HG03103 (cell line): Measurements from ENCODE around the gene HORMAD2.
"Not testable (repeated sequence)": the region's sequence is repeated elsewhere in the genome, so short reads cannot be mapped to it uniquely, and the experiment has no call there.

Experiments
- ATAC-seq: cut with Tn5 transposase; IDR thresholded peaks from one replicate; pipeline ENCODE4 v1.9.1; 2021; ENCODE audit warnings: low read depth; ENCODE audit not compliant: unreplicated experiment

HORMAD2 gene

DNA sequence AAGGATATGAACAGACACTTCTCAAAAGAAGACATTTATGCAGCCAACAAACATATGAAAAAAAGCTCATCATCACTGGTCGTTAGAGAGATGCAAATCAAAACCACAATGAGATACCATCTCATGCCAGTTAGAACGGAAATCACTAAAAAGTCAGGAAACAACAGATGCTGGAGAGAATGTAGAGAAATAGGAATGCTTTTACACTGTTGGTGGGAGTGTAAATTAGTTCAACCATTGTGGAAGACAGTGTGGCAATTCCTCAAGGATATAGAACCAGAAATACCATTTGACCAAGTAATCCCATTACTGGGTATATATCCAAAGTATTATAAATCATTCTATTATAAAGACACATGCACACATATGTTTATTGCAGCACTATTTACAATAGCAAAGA lies 20.5 kb downstream of the HORMAD2 start:
- ATAC-seq = not testable (repeated sequence)

DNA sequence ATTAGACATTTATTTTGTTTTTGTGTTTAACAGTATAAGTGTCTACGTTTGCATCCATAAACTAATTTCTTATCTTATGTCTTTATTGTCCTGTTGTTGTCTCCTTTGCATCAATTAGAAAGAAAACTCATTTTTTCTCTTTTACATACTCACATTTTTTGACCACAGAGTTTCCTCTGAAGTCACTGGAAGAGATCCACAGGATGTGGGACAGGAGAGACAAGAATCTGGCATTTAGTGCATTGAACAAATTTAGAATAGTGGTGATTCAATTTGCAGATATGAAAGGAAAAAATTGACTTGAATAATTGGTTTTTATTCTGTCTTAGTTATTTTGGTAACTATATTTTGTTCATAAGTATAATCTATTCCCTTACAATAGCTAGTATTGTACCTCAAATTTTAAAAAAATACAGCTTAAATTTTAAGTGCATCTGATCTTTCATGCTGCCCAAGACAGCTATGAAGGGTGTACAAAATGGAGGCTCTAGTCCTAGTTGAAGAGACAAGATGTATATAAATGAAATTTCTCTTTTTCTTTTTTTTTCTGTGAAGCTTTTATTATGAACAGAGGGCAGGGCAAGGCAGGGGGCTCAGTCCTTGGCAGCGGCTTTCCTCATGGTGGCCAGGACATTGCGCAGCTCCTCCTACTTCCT lies 24.4 kb downstream of the HORMAD2 start:
- ATAC-seq = no peak

DNA sequence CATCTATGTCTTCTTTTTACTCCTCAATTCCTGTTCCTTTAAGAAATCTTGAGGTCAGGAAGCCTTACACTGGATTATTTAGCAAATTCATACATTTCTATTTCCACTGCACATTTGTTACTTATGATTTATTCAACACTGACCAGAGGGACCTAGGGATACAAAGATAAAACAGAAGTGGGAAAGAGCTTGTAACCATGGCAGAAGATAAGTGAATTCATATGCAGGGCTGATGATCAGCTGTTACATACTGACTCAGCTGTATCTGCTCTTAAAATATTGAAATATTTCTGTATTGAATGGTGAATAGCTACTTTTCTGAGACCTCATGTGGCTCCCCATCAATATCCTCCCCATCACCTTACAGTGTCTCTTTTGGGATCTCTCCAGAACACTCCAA lies 25.2 kb downstream of the HORMAD2 start:
- no peak for ATAC-seq

DNA sequence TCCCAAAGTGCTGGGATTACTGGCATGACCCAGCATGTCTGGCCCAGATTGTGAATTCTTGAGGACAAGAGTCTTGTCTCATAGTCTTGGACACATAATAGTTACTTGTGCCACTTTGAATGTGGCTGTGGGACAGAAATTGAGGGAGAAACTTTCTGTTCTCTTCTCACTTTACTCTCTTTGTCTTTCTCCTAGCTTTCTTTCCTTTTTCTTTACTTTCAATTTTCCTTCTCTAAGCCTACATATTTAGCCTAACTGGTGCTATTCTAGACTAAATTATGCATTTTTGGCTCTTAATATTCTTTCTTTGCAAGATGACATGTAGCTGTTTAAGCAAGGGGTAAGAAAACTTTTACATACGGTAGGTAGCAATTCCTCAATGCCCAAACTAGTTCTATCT lies 33.2 kb downstream of the HORMAD2 start:
- no peak for ATAC-seq

DNA sequence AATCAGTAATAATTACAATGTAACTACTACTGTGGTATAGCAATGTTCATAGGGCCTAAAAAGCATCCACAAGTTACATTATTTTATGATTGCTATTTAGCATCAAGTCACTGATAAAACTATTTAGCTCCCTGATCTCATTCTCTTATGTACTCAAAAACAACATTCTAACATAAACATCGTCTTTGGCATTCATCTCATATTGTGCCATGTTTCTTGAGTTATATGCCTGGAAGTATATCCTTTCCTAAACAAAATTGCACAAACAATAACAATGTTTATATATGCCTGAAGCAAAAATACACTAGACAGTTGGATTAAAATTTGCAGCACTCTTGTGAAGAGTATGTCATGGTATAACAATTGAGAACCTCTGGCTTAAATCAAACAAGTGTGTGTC lies 34.1 kb downstream of the HORMAD2 start:
- ATAC-seq = no peak

DNA sequence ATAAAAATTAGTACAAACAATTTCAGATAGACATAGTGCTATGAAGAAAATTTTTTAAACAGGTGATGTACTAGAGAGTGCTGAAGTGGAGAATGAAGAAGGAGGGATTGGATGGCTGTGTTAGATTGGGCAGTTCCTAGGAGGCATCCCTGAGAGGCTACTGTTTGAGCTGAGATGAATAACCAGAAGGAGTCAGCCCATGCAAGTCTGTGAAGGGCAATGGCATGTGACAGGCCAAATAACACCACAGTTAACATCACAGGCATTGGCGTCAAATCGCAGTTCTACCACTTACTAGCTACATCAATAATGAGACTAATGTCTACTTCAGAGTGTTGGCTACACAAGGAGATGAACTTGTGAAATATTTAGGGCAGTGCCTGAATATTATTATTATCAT lies 35.4 kb downstream of the HORMAD2 start:
- no peak for ATAC-seq

- ATAC-seq = no peak
Measured at GRCh38 chr22:30116362-30117117, 36.3 kb downstream of the HORMAD2 start.

DNA sequence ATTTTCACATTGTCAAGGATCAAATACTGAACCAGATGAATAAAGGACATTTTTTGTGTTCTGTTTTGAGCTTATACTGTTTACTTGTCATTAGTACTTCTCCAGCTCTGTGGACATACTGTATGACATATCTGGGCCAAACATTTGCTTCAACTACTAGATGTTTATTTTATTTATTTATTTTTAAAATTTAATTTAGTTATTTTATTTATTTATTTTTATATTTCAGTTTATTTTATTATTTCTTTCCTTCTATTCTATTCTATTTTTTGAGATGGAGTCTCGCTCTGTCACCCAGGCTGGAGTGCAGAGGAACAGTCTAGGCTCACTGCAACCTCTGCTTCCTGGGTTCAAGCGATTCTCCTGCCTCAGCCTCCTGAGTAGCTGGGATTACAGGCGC lies 37.0 kb downstream of the HORMAD2 start:
- no peak for ATAC-seq

DNA sequence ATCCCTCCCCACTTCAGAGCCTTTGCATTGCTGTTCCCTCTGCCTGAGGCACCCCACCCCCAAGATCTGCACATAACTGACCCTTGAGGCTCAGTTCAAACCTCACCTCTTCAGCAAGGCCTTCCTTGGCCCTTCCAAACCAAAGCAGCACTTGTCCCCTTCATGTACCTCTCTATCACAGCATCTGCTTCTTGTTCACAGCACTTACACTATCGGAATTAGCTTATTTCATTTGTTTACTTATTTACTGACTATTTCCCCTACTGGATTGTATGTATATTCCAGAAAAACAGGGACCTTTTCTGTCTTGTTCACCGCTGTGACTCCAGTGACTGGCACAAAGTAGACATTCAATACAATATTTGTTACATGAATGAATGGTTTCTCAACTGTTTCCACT lies 38.0 kb downstream of the HORMAD2 start:
- ATAC-seq = no peak

DNA sequence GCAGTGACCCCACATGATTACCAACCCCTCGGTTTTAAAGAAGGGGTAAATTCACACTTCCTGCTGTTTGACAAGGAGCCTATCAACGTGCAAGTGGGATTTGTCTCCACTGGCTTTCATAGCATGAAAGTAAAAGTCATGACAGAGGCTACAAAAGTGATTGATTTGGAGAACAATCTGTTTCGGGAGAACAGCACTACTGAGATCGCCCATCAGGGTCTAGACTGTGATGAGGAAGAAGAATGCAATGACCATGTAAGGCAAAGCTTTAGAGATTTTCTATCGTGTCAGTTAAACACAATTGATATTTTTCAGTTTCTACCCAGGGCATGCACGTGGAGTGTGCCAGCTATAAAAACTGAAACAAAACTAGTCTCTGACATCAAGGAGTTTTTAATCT lies 41.7 kb downstream of the HORMAD2 start:
- ATAC-seq = no peak

DNA sequence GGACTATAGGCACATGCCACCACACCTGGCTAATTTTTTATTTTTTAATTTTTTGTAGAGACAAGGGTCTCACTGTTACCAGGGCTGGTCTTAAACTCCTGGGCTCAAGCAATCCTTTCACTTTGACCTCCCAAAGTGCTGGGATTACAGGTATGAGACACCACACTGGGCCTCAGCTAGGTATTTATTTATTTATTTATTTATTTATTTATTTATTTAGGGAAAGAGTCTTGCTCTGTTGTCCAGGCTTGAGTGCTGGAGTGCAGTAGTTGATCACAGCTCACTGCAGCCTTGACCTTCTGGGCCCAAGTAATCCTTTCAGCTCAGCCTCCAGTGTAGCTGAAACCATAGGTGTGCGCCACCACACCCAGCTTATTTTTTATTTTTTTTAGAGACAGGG lies 43.2 kb downstream of the HORMAD2 start:
- ATAC-seq = no peak

- ATAC-seq = no peak
Measured at GRCh38 chr22:30127749-30128166, 47.5 kb downstream of the HORMAD2 start.

DNA sequence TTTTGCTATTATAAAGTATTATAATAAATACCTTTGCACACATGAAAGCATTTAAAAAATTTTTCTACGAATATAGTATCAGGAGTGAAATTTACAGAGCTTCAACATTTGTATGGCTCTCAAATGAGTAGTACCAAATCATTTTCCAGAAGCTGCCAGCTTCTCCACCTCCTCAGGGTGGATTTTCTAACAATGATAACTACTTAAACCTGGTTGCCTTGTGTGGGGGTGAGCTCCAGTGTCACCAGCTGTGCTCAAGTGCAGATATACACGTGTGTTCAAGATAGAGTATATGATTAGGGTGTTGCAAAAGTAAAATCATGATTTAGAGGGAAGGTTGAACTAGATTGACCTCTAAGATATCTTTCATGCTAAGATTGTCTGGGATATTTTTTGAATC lies 48.2 kb downstream of the HORMAD2 start:
- ATAC-seq = no peak

DNA sequence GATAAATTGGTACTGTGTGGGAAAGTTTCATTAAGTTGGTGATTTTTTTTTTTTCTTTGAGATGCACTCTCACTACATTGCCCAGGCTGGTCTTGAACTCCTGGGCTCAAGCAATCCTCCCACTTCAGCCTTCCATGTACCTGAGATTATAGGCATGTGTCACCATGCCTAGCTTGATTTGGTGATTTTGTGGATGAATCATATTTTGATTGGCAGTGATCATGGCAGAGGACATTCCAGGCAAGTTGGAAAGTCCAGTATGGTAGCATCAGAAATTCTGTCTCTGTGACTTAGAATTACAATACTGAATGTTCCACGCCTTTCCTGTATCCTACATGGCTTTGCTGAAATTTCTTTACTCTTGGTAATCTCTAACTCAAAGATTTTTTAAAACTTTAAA lies 49.4 kb downstream of the HORMAD2 start:
- ATAC-seq = no peak

DNA sequence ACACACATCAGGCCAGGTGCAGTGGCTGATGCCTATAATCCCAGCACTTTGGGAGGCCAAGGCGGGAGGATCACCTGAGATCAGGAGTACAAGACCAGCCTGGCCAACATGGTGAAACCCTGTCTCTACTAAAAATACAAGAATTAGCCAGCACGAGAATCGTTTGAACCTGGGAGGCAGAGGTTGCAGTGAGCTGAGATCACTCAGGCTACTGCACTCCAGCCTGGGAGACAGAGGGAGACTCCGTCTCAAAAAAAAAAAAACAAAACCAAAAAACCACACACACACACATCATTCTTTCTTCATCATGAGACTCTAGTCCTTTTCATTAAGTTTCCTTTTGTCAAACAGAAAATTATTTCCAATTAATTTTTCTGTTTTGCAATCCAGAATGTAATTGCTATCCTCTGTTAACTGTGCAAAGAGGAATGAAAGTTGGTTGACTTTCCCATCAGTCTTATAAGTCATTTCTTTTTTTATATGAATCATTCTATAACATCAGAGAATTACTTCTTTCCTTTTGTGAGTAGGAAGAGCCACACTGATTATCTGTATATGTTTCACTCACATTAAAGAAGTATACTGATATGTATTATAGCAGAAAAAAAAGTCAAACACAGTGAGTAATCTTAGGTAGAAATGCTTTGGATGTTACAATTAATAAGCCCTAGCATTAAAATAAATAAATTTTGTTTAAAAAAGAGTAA lies 52.2 kb downstream of the HORMAD2 start:
- no peak for ATAC-seq

GRCh38 chr22:30140414-30140813 lies 60.1 kb downstream of the HORMAD2 start:
- ATAC-seq = no peak

DNA sequence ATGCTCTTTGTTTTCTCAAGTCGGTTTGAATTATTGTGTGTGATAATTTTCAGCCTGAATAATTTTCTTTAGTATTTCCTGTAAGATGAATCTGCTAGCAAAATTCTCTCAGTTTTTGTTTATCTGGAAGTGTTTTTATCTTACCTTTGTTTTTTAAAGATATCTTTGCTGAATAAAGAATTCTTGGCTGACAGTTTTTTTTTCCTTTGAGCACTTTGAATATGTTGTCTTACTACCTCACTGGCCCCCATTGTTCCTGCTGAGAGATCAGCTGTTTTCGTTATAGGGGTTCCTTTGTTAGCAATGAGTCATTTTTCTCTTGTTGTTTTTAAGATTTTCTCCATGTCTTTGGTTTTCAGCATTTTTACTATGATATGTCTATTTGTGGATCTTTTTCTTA lies 63.0 kb downstream of the HORMAD2 start:
- no peak for ATAC-seq

DNA sequence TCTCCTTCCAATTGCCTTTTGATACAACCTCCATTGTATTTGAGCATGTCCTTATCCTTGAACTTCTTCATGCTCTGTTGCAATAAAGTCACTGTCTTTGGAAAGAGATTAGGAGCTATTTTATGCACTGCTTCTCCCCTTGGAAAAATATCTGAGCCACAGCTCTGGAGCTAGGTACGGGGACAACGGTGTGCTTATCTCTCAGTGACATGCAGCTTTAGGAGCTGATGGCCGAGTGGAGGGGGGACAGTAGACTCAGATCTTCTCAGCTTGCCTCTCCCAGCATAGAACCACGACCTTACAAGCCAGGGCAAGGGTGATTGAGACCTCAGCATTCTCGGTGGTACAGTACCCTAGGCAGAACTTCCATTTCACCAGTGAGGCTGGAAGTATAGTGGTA lies 64.1 kb downstream of the HORMAD2 start:
- no peak for ATAC-seq

DNA sequence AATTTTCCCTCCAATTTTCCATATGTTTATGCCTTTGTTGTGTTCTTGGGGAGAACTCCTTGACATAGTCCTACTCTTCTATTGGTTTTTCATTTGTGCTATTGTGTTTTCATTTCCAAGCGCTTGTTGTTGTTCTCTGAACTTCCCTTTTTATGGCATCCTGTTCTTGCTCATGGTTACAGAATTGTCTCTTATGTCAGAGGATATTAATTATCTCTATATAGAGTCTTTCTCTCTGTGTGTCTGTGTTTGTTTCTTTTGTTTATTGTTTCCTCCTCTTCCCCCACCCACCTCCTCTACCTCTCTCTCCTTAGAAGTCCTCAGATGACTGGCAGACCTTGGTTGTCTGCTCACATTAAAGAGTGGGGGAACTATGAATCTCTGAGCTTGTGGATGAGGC lies 69.9 kb downstream of the HORMAD2 start:
- no peak for ATAC-seq

DNA sequence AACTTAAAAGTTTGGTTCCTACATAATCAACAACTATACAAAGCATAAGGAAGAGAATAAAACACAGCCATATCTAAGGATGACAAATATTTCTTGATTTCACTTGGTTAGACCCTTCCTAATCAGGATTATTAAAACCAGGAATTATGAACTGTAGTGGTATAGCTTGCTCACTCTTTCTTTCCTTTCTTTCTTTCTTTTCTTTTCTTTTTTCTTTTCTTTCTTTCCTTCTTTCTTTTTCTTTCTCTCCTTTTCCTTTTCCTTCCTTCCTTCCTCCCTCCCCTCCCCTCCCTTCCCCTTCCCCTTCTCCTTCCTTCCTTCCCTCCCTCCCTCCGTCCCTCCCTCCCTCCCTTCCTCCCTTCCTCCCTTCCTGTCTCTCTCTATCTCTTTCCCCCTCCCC lies 78.0 kb downstream of the HORMAD2 start:
- ATAC-seq = no peak

DNA sequence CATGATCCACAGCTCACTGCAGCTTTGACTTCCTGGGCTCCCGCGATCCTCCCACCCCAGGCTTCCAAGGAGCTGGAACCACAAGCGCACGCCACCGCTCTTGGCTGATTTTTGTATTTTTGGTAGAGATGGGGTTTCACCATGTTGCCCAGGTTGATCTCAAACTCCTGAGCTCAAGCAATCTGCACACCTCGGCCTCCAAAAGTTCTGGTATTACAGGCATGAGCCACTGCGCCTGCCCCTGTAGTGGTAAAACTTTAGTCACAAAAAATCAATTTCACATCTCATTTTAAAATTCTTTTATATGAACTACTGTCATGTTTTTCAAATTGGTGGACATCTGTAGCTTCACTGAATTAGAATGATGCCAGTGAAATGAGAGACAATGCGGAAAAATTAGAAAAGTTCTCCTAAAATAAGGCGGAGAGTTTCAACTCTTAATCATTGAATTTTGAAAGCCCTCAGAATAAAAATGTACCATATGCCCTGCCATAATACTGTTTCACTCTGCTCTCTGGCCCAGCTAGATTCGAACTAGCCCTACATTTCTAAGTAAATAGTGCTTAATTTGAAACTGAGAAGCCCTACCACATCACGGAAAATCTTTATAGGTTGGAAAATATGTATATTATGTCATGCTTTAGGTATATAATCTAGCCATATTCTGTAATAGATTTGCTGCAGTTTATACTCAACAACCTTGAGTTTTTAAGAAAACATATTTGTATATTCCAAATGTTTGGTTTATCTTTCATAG lies 78.7 kb downstream of the HORMAD2 start:
- no peak for ATAC-seq
